HG03460 (cell line): Measurements from ENCODE around the gene MAPK1.
"Not testable (repeated sequence)": the region's sequence is repeated elsewhere in the genome, so short reads cannot be mapped to it uniquely, and the experiment has no call there.

Experiments
- ATAC-seq: cut with Tn5 transposase; IDR thresholded peaks from one replicate; pipeline ENCODE4 v1.9.1; 2021; ENCODE audit not compliant: unreplicated experiment

Gene MAPK1

GRCh38 chr22:21823740-21824444, 43.6 kb downstream of the MAPK1 start:
- ATAC-seq: no peak

- no peak for ATAC-seq
Measured at GRCh38 chr22:21819183-21819770, 48.2 kb downstream of the MAPK1 start.

- no peak for ATAC-seq
Measured at GRCh38 chr22:21818487-21819182, 48.8 kb downstream of the MAPK1 start.

GRCh38 chr22:21817497-21817853, 50.0 kb downstream of the MAPK1 start:
- not testable (repeated sequence) for ATAC-seq

GRCh38 chr22:21816787-21817496, 50.5 kb downstream of the MAPK1 start:
- ATAC-seq: no peak

- ATAC-seq: no peak
Measured at GRCh38 chr22:21816472-21816786, 51.0 kb downstream of the MAPK1 start.

- ATAC-seq: no peak
Measured at GRCh38 chr22:21815958-21816357, 51.5 kb downstream of the MAPK1 start.

GRCh38 chr22:21815357-21815756, 52.1 kb downstream of the MAPK1 start:
- ATAC-seq: no peak

GRCh38 chr22:21811982-21812381, 55.5 kb downstream of the MAPK1 start:
- ATAC-seq: no peak

- no peak for ATAC-seq
Measured at GRCh38 chr22:21807544-21808529, 59.6 kb downstream of the MAPK1 start.

GRCh38 chr22:21805325-21805724, 62.1 kb downstream of the MAPK1 start:
- not testable (repeated sequence) for ATAC-seq

GRCh38 chr22:21803811-21804249, 63.6 kb downstream of the MAPK1 start:
- no peak for ATAC-seq

- ATAC-seq: no peak
Measured at GRCh38 chr22:21802673-21803072, 64.8 kb downstream of the MAPK1 start.

GRCh38 chr22:21802056-21802455, 65.4 kb downstream of the MAPK1 start:
- no peak for ATAC-seq

GRCh38 chr22:21801304-21801644, 66.2 kb downstream of the MAPK1 start:
- not testable (repeated sequence) for ATAC-seq

- ATAC-seq: no peak
Measured at GRCh38 chr22:21800552-21801303, 66.7 kb downstream of the MAPK1 start.

- no peak for ATAC-seq
Measured at GRCh38 chr22:21797444-21798221, 69.8 kb downstream of the MAPK1 start.

GRCh38 chr22:21796863-21797262, 70.6 kb downstream of the MAPK1 start:
- no peak for ATAC-seq

GRCh38 chr22:21796231-21796630, 71.2 kb downstream of the MAPK1 start:
- no peak for ATAC-seq
